Measurements from ENCODE around the gene MBD4. TPM values are rescaled to one million over a fixed set of nuclear protein-coding genes. Genes with fewer than 3 reads are reported as not detected.

MBD4 gene
- total RNA-seq, 1 experiment from 2014 or later, result 40.1 TPM

DNA sequence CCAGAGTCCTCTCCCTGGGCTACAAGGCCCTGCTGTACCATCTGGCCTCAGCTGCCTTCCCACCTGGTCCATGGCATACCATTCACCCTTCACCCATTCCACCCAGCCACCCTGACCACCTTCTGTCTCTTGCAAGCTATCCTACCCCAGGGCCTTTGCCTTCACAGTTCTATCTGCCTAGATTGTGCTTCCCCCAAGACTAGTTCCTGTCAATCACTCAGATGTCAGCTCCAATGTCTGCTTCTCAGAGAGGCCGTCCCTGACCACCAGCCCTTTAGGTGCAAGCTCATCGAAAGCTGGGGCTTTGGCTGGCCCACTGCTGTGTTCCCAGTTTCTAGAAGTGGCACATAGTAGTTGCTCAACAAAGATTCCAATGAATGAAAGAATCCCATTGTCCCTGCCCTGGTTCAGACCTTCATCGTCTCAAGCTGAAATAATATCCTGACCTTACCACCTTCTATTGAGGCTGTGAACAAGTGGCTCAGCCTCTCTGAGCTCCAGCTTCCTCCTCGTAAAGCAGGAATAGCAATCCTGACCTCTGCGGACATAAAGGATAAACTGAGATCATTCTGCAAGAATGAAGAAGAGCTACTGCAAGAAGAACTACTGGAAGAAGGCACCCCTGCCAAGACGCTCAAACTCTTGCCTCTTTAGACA lies 27.1 kb downstream of the MBD4 start:
- Mint-ChIP-seq H3K27ac (no peak overlapping the region), H3K36me3 (ENCODE audit: insufficient read depth in 1 of 3, low read depth in 3 of 3) (no peaks in the 10 kb centered on the region), H3K27me3 (ENCODE audit: low read depth) (peaks cover 48% of the 10 kb centered on the region), H3K9me3 (no peaks in the 10 kb centered on the region), H3K4me3 (no peak overlapping the region), H3K4me1 (peaks cover 2 to 4% of the 10 kb centered on the region in 2 experiments; a peak in 2 of 4 replicates)
- Histone ChIP-seq H2BK5ac (ENCODE audit: insufficient read length, low read length) (no peak overlapping the region), H3K23ac (ENCODE audit: insufficient read length, low read depth, low read length) (no peak overlapping the region), H2BK20ac (ENCODE audit: low read depth, low read length, poor library complexity, severe bottlenecking) (no peak overlapping the region), H3K4me2 (ENCODE audit: insufficient read depth, insufficient read length, low read length) (no peak overlapping the region), H3K9ac (ENCODE audit: extremely low read depth, insufficient read length, low read length) (no peak overlapping the region), H3K9me3 (ENCODE audit: control insufficient read depth, low read depth, low read length) (no peaks in the 10 kb centered on the region), H3K27me3 (ENCODE audit: insufficient read depth, low read length) (0 out of 2 replicates have a peak, but pooled peaks cover 3% of the 10 kb centered on the region), H2AFZ (ENCODE audit: low read length) (no peak overlapping the region), H3K79me1 (ENCODE audit: insufficient read depth, low read depth, low read length, poor library complexity, severe bottlenecking) (no peaks in the 10 kb centered on the region), H3K4ac (ENCODE audit: low read depth, low read length) (no peak overlapping the region), H2BK120ac (ENCODE audit: low read depth, low read length, poor library complexity, severe bottlenecking) (no peak overlapping the region), H2BK12ac (ENCODE audit: insufficient read length, low read depth, low read length) (no peak overlapping the region), H3K56ac (ENCODE audit: insufficient read length, low read depth, low read length) (no peak overlapping the region), H3K18ac (ENCODE audit: insufficient read length, low read depth, low read length) (no peak overlapping the region), H2BK15ac (ENCODE audit: low read depth, low read length) (no peak overlapping the region), H4K8ac (replicated peaks; ENCODE audit: insufficient read length, low read depth, low read length) (no peak overlapping the region), H4K5ac (ENCODE audit: insufficient read length, low read depth, low read length) (no peak overlapping the region), H3K27ac (ENCODE audit: insufficient read length, low read depth, low read length) (no peak overlapping the region), H3K79me2 (ENCODE audit: insufficient read depth, low read length) (no peaks in the 10 kb centered on the region), H3K23me2 (ENCODE audit: insufficient read length, low read depth, low read length, poor library complexity, severe bottlenecking) (no peaks in the 10 kb centered on the region), H3K4me1 (ENCODE audit: insufficient read depth, low read length) (no peaks in the 10 kb centered on the region), H4K20me1 (ENCODE audit: control insufficient read depth, insufficient read depth, insufficient read length) (no peaks in the 10 kb centered on the region), H4K91ac (ENCODE audit: insufficient read length, low read depth, low read length) (no peak overlapping the region), H3K14ac (ENCODE audit: insufficient read depth, low read length) (no peak overlapping the region), H3T11ph (ENCODE audit: low read length) (no peak overlapping the region), H2AK5ac (ENCODE audit: insufficient read length, low read length) (no peak overlapping the region)
- TF ChIP-seq, protein P1, sequence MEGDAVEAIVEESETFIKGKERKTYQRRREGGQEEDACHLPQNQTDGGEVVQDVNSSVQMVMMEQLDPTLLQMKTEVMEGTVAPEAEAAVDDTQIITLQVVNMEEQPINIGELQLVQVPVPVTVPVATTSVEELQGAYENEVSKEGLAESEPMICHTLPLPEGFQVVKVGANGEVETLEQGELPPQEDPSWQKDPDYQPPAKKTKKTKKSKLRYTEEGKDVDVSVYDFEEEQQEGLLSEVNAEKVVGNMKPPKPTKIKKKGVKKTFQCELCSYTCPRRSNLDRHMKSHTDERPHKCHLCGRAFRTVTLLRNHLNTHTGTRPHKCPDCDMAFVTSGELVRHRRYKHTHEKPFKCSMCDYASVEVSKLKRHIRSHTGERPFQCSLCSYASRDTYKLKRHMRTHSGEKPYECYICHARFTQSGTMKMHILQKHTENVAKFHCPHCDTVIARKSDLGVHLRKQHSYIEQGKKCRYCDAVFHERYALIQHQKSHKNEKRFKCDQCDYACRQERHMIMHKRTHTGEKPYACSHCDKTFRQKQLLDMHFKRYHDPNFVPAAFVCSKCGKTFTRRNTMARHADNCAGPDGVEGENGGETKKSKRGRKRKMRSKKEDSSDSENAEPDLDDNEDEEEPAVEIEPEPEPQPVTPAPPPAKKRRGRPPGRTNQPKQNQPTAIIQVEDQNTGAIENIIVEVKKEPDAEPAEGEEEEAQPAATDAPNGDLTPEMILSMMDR (conservative IDR thresholded peaks at IDR 0.05), result no peak
- no peak for DNase-seq
- WGBS (ENCODE audit: extremely low coverage, insufficient read length, low lambda C conversion rate), result no CpG with 5 or more reads among the region's 6 CpGs

Data from H9 (cell line).